DOHH2 (cell line): ENCODE data around the gene SHB.

Experiments used
- CTCF ChIP-seq: fragments of 200-600 bp; sonication (generic); IDR thresholded peaks from one replicate; pipeline ENCODE4 v1.5.1; 2014; ENCODE audit warnings: antibody characterized with exemption, mild to moderate bottlenecking, low read depth, low read length; ENCODE audit not compliant: poor library complexity, severe bottlenecking
- EZH2phosphoT487 ChIP-seq: fragments of 200-600 bp; sonication (generic); IDR thresholded peaks from 2 replicates; pipeline ENCODE4 v1.6.1; 2017; ENCODE audit warnings: borderline replicate concordance, mild to moderate bottlenecking, antibody characterized with exemption, low read length, moderate library complexity, mixed read lengths

GRCh38 chr9:37944671-37945481 is 124.2 kb downstream of the SHB start:
- TF ChIP-seq CTCF (no peak), EZH2phosphoT487 (no peak)
